GM19351 (cell line): Measurements from ENCODE around the gene PTPN23.
A peak's percentile ranks its signal among the peaks of the same experiment; 100 is the strongest.
"Not testable (repeated sequence)": the region's sequence is repeated elsewhere in the genome, so short reads cannot be mapped to it uniquely, and the experiment has no call there.

Experiments
- ATAC-seq: cut with Tn5 transposase; IDR thresholded peaks from one replicate; pipeline ENCODE4 v1.9.1; 2021; ENCODE audit warnings: mild to moderate bottlenecking, moderate library complexity; ENCODE audit not compliant: unreplicated experiment

The PTPN23 gene, protein sequence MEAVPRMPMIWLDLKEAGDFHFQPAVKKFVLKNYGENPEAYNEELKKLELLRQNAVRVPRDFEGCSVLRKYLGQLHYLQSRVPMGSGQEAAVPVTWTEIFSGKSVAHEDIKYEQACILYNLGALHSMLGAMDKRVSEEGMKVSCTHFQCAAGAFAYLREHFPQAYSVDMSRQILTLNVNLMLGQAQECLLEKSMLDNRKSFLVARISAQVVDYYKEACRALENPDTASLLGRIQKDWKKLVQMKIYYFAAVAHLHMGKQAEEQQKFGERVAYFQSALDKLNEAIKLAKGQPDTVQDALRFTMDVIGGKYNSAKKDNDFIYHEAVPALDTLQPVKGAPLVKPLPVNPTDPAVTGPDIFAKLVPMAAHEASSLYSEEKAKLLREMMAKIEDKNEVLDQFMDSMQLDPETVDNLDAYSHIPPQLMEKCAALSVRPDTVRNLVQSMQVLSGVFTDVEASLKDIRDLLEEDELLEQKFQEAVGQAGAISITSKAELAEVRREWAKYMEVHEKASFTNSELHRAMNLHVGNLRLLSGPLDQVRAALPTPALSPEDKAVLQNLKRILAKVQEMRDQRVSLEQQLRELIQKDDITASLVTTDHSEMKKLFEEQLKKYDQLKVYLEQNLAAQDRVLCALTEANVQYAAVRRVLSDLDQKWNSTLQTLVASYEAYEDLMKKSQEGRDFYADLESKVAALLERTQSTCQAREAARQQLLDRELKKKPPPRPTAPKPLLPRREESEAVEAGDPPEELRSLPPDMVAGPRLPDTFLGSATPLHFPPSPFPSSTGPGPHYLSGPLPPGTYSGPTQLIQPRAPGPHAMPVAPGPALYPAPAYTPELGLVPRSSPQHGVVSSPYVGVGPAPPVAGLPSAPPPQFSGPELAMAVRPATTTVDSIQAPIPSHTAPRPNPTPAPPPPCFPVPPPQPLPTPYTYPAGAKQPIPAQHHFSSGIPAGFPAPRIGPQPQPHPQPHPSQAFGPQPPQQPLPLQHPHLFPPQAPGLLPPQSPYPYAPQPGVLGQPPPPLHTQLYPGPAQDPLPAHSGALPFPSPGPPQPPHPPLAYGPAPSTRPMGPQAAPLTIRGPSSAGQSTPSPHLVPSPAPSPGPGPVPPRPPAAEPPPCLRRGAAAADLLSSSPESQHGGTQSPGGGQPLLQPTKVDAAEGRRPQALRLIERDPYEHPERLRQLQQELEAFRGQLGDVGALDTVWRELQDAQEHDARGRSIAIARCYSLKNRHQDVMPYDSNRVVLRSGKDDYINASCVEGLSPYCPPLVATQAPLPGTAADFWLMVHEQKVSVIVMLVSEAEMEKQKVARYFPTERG (N-terminal part only)

GRCh38 chr3:47380601-47381316 is at the start of gene PTPN23:
PTPN23 (plus strand) TSS chr3:47381021; CDS start chr3:47381097, 76 bp downstream.
- peak; percentile 64 for ATAC-seq

- no peak for ATAC-seq
Measured at GRCh38 chr3:47333907-47334306, 46.9 kb upstream of the PTPN23 start.

- ATAC-seq = no peak
Measured at GRCh38 chr3:47337656-47338055, 43.2 kb upstream of the PTPN23 start.

- no peak for ATAC-seq
Measured at GRCh38 chr3:47339951-47340350, 40.9 kb upstream of the PTPN23 start.

GRCh38 chr3:47340866-47341265 is 40.0 kb upstream of the PTPN23 start:
- no peak for ATAC-seq

- no peak for ATAC-seq
Measured at GRCh38 chr3:47342151-47342550, 38.7 kb upstream of the PTPN23 start.

GRCh38 chr3:47342812-47343211 is 38.0 kb upstream of the PTPN23 start:
- no peak for ATAC-seq

DNA sequence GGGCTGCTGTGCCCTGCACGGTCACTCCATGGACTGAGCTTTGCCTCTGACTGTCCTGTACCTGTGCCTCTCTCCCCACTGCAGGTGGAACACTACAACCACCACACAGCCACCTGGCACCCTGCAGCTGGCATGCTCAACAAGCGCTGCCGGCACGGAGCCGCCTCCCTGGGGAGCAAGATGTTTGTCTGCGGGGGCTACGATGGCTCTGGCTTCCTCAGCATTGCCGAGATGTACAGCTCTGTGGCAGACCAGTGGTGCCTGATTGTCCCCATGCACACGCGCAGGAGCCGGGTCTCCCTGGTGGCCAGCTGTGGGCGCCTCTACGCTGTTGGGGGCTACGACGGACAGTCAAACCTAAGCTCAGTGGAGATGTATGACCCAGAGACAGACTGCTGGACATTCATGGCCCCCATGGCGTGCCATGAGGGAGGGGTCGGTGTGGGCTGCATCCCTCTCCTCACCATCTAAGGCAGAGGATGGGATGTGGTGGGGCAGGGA is 37.3 kb upstream of the PTPN23 start:
- ATAC-seq = no peak

DNA sequence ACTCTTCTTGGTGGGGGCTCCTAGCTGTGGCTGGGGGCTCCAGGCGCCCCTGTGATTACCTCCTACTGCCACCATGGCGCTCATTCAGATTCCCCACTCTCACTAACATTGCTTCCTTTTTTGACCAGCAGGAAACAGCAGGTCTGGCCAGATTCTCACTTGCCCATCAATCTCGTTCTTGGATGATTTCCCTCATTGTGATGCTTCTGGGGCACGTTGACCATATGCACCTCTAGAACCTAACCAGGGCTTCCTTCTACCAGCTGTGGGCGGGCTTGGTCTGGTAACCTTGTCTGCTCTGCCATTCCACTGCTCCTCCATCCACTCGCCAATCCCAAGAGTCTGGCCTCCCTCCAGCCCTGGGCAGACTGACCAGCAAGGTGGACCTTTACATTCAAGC is 35.9 kb upstream of the PTPN23 start:
- ATAC-seq = no peak

- ATAC-seq = no peak
Measured at GRCh38 chr3:47347217-47347801, 33.5 kb upstream of the PTPN23 start.

DNA sequence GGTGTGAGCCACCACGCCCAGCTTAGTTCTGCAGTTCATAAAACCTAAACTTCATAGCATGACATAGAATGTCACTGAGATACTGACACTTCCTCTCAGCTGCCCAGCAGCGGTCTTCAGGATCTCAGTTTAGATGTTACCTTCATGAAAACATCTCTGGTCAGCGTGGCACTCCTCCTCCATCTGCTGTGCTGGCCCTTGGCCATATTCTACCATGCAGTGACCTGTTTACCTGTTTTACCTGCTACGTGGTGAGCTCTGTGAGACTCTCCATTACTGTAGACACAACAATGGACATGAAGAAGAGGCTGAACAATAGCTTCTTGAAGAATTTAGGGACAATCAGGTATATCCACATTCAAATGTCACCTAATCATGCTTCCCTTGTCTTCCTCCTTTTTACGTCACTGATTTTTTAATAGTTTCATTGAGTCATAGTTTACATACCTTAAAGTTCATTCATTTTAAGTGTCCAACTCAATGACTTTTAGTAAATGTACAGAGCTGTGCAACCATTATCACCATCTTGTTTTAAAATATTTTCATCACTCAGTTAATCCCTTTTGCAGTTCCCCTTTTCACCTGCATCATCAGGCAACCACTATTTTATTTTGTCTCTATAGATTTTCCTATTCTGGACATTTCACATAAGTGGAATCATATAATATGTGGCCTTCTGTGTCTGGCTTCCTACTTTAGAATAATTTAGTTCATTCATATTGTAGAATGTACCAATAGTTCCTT is 32.2 kb upstream of the PTPN23 start:
- no peak for ATAC-seq

DNA sequence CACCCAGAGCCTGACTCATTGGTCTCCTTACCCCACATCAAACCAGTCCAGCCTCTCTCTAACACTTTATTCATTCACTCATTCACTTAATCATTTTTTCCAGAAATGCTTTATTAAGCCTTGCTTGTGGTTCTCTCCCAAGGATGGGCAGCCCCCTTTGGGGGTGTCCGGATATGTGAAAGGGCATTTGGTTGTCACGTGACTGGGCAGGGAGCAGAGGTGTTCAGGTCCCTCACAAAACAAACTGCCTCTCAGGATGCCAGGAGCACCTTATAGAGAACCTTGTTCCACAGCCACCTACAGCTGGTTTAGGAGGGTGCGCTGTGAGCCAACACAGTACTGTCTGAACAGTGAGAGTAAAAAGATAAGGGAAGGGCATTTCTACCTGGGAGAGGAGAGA is 25.8 kb upstream of the PTPN23 start:
- no peak for ATAC-seq

DNA sequence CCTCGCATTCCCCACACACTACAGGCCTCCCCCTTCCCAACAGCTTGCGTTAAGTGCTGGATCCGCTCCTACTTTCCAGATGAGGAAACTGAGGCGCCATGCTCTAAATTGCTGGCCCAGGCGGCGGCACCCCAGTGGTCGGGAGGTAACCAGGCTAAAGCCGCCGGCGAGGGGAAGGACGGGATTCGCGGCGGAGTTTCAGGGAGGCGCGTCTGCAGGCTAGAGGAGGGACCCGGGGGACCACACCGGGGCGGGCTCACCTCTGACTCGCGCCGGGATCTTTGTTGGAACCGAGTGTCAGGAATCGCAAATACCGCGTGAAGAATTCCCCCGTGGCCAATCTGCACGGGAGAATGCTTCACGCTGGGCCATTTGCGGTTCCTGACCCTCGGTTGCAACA is 24.6 kb upstream of the PTPN23 start:
- no peak for ATAC-seq

- ATAC-seq = no peak
Measured at GRCh38 chr3:47359323-47359722, 21.5 kb upstream of the PTPN23 start.

DNA sequence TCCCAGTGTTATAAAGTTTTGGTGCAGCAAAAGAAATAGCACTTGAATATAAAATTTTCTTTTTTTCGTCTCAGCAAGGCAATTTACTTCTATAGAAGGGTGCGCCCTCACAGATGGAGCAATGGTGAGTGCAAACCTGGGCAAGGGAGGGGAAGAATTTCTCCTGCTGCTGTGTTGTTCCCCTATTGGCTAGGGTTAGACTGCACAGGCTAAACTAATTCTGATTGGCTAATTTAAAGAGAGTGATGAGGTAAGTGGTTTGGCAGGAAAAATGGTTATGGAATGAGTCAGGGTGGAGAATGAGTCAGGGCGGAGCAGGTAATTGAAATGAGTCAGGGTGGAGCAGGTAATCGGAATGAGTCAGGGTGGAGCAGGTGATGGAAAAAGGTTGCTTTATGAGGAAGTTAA is 20.7 kb upstream of the PTPN23 start:
- ATAC-seq = not testable (repeated sequence)

- ATAC-seq = no peak
Measured at GRCh38 chr3:47362701-47363100, 18.1 kb upstream of the PTPN23 start.

DNA sequence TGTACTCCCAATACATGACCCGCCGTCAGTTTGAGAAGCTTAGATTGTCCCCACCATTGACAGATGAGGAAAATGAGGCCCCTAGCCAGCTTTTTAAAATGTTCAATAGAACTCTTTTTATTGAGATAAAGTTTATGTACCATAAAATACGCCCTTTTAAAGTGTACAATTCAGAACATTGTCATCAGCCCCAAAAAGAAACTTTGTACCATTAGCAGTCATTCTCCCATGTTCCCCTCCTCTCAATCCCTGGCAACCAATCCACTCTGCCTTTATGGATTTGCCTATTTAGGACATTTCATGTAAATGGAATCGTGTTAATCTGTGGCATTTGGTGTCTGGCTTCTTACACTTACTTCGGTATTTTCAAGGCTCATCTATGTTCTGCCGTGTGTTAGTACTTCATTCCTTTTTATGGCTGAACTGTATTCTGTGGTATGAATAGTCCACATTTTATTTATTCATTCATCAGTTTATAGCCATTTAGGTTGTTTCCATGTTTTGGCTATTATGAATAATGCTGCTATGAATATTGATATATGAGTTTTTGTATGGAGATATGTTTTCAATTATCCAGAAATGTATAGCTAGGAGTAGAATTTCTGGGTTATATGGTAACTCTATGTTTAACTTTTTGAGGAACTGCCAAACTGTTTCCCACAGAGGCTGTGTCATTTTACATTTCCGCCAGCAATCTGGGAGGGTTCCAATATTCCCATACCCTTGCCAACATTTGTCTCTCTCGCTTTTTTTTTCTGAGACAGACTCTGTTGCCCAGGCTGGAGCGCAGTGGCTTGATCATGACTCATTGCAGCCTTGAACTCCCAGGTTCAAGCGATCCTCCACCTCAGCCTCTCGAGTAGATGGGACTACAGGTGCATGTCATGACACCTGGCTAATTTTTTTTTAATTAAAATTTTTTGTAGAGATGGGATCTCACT is 15.3 kb upstream of the PTPN23 start:
- ATAC-seq = no peak

DNA sequence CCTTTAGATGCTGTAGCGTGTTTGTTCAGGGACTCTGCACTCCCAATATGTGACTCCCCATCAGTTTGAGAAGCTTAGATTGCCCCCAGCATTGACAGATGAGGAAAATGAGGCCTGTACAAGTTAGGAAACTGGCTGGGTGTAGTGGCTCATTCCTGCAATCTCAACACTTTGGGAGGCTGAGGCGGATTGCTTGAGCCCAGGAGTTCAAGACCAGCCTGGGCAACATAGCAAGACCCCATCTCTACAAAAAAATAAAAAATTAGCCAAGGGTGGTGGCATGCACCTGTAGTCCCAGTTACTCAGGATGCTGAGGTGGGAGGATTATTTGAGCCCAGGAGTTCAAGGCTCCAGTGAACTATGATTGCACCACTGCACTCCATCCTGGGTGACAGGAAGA is 14.0 kb upstream of the PTPN23 start:
- ATAC-seq = no peak
